ENCODE results near the gene PWWP2A. TPM values are rescaled to one million over a fixed set of nuclear protein-coding genes. Genes with fewer than 3 reads are reported as not detected.

Gene PWWP2A
- total RNA-seq, 1 donor from 2014 or later = 29.2 TPM

GRCh38 chr5:160134332-160134731 is 15.1 kb upstream of the PWWP2A start:
- no peak for DNase-seq (ENCODE audit: extremely low spot score, unreplicated experiment)
- no peaks in the 10 kb centered on the region for H3K9me3 Mint-ChIP-seq
- no peaks in the 10 kb centered on the region for H3K36me3 Mint-ChIP-seq
- no peak for TF ChIP-seq CTCF (conservative IDR thresholded peaks at IDR 0.05)
- no peaks in the 10 kb centered on the region for H3K27me3 Mint-ChIP-seq
- no peak overlapping the region for H3K4me3 Mint-ChIP-seq
- peaks cover 10% of the 10 kb centered on the region for H3K4me1 Mint-ChIP-seq (ENCODE audit: unreplicated experiment)
- no peak overlapping the region for H3K27ac Mint-ChIP-seq

GRCh38 chr5:160133918-160134304 is 14.7 kb upstream of the PWWP2A start:
- Mint-ChIP-seq H3K4me1 (ENCODE audit: unreplicated experiment) (peaks cover 10% of the 10 kb centered on the region), H3K9me3 (no peaks in the 10 kb centered on the region), H3K27me3 (no peaks in the 10 kb centered on the region), H3K36me3 (no peaks in the 10 kb centered on the region), H3K4me3 (no peak overlapping the region), H3K27ac (no peak overlapping the region)
- no peak for TF ChIP-seq CTCF (conservative IDR thresholded peaks at IDR 0.05)
- no peak for DNase-seq (ENCODE audit: extremely low spot score, unreplicated experiment)

- H3K27me3 Mint-ChIP-seq = no peaks in the 10 kb centered on the region
- peak; percentile 69 for DNase-seq (ENCODE audit: extremely low spot score, unreplicated experiment)
- peak overlapping the region; percentile 31 for H3K4me3 Mint-ChIP-seq
- no peak for TF ChIP-seq CTCF (conservative IDR thresholded peaks at IDR 0.05)
- H3K27ac Mint-ChIP-seq = peak overlapping the region; percentile 43
- H3K9me3 Mint-ChIP-seq = no peaks in the 10 kb centered on the region
- peaks cover 10% of the 10 kb centered on the region for H3K4me1 Mint-ChIP-seq (ENCODE audit: unreplicated experiment)
- H3K36me3 Mint-ChIP-seq = no peaks in the 10 kb centered on the region
Measured at GRCh38 chr5:160133071-160133917, 14.0 kb upstream of the PWWP2A start.

GRCh38 chr5:160129841-160130240 is 10.6 kb upstream of the PWWP2A start:
- no peaks in the 10 kb centered on the region for H3K36me3 Mint-ChIP-seq
- H3K9me3 Mint-ChIP-seq = no peaks in the 10 kb centered on the region
- no peak overlapping the region for H3K4me3 Mint-ChIP-seq
- H3K27ac Mint-ChIP-seq = no peak overlapping the region
- TF ChIP-seq CTCF (conservative IDR thresholded peaks at IDR 0.05) = no peak
- no peaks in the 10 kb centered on the region for H3K27me3 Mint-ChIP-seq
- no peak for DNase-seq (ENCODE audit: extremely low spot score, unreplicated experiment)
- peaks cover 10% of the 10 kb centered on the region for H3K4me1 Mint-ChIP-seq (ENCODE audit: unreplicated experiment)

GRCh38 chr5:160128632-160129031 is 9.4 kb upstream of the PWWP2A start:
- H3K27me3 Mint-ChIP-seq = no peaks in the 10 kb centered on the region
- no peak overlapping the region for H3K4me3 Mint-ChIP-seq
- H3K9me3 Mint-ChIP-seq = no peaks in the 10 kb centered on the region
- H3K27ac Mint-ChIP-seq = no peak overlapping the region
- TF ChIP-seq CTCF (conservative IDR thresholded peaks at IDR 0.05) = no peak
- H3K4me1 Mint-ChIP-seq (ENCODE audit: unreplicated experiment) = peaks cover 5% of the 10 kb centered on the region
- no peak for DNase-seq (ENCODE audit: extremely low spot score, unreplicated experiment)
- H3K36me3 Mint-ChIP-seq = no peaks in the 10 kb centered on the region
